ENCODE data around the gene TRMT11. TPM values are rescaled to one million over a fixed set of nuclear protein-coding genes. Genes with fewer than 3 reads are reported as not detected.

TRMT11 gene
- total RNA-seq, 1 donor from 2014 or later = 20.4 TPM

DNA sequence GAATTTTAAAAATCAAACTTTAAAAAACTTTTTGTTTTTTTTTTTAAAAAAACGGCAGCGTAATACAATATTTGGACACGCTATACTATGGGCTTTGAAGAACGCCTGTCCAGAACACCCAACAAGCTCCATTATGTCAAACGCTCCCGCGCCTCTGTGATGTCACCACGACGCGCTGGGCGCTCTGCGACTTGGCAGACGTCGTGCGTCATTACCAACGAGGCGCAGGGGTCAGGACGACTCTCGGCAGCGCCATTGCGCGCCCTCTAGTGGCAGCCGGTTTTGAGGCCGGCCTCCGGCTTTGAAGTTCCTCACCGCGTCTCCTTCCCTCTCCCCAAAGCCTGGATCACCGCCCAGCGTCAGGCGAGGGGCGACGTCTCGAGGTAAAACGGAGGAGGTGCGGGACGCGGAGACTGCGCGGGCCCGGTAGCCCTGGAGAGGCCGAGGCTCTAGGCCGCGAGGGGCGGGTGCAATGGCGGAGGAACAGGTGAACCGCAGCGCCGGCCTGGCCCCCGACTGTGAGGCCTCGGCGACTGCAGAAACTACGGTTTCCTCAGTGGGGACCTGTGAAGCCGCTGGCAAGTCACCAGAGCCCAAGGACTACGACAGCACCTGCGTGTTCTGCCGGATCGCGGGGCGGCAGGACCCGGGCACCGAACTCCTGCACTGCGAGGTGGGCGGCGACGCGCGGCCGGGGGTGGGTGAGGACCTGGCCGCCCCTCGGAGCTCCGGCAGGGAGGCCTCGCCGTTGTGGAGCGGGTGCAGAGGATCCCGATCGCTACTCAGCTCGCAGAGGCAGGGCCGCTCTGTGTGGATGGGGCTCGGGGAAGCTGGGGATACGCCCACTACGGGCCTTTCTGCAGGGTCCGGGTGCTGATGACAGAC lies 29.6 kb upstream of the TRMT11 start, which contains the start of gene HINT3:
Gene HINT3, plus strand, starts transcription at position 265 of the 885 bp plus-strand sequence. Its CDS starts 208 bp downstream, at position 473.
- peaks cover 3% of the 10 kb centered on the region for H3K4me1 Mint-ChIP-seq (ENCODE audit: unreplicated experiment)
- H3K36me3 Mint-ChIP-seq (ENCODE audit: unreplicated experiment) = no peaks in the 10 kb centered on the region
- no peak within 1 kb of the TSS for H3K4me3 Mint-ChIP-seq (ENCODE audit: unreplicated experiment)
- peak; percentile 99 for DNase-seq (ENCODE audit: extremely low spot score, unreplicated experiment)
- no peaks in the 10 kb centered on the region for H3K9me3 Mint-ChIP-seq (ENCODE audit: unreplicated experiment)
- TF ChIP-seq, protein P1, sequence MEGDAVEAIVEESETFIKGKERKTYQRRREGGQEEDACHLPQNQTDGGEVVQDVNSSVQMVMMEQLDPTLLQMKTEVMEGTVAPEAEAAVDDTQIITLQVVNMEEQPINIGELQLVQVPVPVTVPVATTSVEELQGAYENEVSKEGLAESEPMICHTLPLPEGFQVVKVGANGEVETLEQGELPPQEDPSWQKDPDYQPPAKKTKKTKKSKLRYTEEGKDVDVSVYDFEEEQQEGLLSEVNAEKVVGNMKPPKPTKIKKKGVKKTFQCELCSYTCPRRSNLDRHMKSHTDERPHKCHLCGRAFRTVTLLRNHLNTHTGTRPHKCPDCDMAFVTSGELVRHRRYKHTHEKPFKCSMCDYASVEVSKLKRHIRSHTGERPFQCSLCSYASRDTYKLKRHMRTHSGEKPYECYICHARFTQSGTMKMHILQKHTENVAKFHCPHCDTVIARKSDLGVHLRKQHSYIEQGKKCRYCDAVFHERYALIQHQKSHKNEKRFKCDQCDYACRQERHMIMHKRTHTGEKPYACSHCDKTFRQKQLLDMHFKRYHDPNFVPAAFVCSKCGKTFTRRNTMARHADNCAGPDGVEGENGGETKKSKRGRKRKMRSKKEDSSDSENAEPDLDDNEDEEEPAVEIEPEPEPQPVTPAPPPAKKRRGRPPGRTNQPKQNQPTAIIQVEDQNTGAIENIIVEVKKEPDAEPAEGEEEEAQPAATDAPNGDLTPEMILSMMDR (IDR thresholded peaks at IDR 0.05) = peak; percentile 99
- H3K27ac Mint-ChIP-seq (ENCODE audit: unreplicated experiment) = no peak within 1 kb of the TSS
- no peaks in the 10 kb centered on the region for H3K27me3 Mint-ChIP-seq (ENCODE audit: unreplicated experiment)

DNA sequence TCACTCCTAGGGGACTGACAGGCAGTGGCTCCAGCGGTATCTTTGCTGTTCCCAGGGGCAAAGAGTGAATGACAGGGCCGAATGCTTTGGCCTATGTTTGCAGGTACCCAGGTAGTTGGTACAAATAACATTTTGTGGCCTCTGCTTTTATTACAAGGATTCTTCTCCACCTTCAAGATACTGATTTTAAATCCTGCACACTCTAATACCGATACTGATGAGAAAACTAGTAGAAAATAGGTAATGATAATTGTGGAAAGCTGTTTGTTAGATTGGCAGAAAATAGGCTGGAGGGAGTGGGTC lies 29.0 kb upstream of the TRMT11 start:
- no peaks in the 10 kb centered on the region for H3K36me3 Mint-ChIP-seq (ENCODE audit: unreplicated experiment)
- H3K27me3 Mint-ChIP-seq (ENCODE audit: unreplicated experiment) = no peaks in the 10 kb centered on the region
- H3K4me3 Mint-ChIP-seq (ENCODE audit: unreplicated experiment) = no peak overlapping the region
- H3K9me3 Mint-ChIP-seq (ENCODE audit: unreplicated experiment) = no peaks in the 10 kb centered on the region
- TF ChIP-seq, protein P1 (IDR thresholded peaks at IDR 0.05) = no peak
- DNase-seq (ENCODE audit: extremely low spot score, unreplicated experiment) = no peak
- peaks cover 3% of the 10 kb centered on the region for H3K4me1 Mint-ChIP-seq (ENCODE audit: unreplicated experiment)
- no peak overlapping the region for H3K27ac Mint-ChIP-seq (ENCODE audit: unreplicated experiment)

DNA sequence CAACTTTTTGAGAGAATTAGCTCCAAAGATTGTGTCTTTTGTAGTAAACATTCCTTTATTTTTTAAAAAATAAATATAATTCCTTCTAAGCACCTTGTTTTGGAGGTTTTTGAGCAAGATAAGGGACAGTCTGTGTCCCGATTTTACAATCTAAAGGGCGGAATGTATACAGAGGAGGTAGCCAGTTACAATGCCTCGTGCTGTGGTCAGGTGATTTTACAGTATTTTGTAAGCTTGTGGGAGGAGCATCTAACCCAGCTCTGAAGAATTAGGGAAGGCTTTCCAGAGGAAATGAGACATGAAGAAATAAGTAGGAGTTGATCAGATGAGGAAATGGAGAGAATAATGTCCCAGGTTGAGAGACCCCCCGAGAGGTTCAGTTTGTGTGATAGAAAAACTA lies 28.5 kb upstream of the TRMT11 start:
- H3K9me3 Mint-ChIP-seq (ENCODE audit: unreplicated experiment) = no peaks in the 10 kb centered on the region
- TF ChIP-seq, protein P1 (IDR thresholded peaks at IDR 0.05) = no peak
- no peak for DNase-seq (ENCODE audit: extremely low spot score, unreplicated experiment)
- no peak overlapping the region for H3K4me3 Mint-ChIP-seq (ENCODE audit: unreplicated experiment)
- no peaks in the 10 kb centered on the region for H3K27me3 Mint-ChIP-seq (ENCODE audit: unreplicated experiment)
- peaks cover 4% of the 10 kb centered on the region for H3K4me1 Mint-ChIP-seq (ENCODE audit: unreplicated experiment)
- no peak overlapping the region for H3K27ac Mint-ChIP-seq (ENCODE audit: unreplicated experiment)
- H3K36me3 Mint-ChIP-seq (ENCODE audit: unreplicated experiment) = no peaks in the 10 kb centered on the region

DNA sequence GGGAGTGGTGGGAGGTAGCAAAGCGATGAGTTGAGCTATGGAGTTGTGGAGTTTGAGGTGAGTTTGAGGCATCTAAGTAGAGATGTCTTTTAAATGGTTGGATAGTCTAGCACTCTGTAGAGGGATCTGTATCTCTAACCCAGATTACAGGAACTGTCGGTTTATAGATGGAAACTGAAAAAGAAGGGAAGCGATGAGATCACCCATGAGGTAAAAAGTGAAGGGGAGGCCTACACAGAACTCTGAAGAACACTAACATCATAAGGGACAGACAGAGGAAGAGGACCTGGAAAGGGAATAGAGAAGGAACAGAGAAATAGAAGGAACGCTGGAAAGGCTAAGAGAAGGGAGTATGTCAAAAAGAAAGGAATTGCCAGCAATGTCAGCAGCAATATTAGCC lies 27.3 kb upstream of the TRMT11 start:
- H3K9me3 Mint-ChIP-seq (ENCODE audit: unreplicated experiment) = no peaks in the 10 kb centered on the region
- H3K4me1 Mint-ChIP-seq (ENCODE audit: unreplicated experiment) = peaks cover 6% of the 10 kb centered on the region
- H3K36me3 Mint-ChIP-seq (ENCODE audit: unreplicated experiment) = no peaks in the 10 kb centered on the region
- H3K4me3 Mint-ChIP-seq (ENCODE audit: unreplicated experiment) = no peak overlapping the region
- H3K27ac Mint-ChIP-seq (ENCODE audit: unreplicated experiment) = no peak overlapping the region
- DNase-seq (ENCODE audit: extremely low spot score, unreplicated experiment) = no peak
- TF ChIP-seq, protein P1 (IDR thresholded peaks at IDR 0.05) = no peak
- H3K27me3 Mint-ChIP-seq (ENCODE audit: unreplicated experiment) = no peaks in the 10 kb centered on the region

DNA sequence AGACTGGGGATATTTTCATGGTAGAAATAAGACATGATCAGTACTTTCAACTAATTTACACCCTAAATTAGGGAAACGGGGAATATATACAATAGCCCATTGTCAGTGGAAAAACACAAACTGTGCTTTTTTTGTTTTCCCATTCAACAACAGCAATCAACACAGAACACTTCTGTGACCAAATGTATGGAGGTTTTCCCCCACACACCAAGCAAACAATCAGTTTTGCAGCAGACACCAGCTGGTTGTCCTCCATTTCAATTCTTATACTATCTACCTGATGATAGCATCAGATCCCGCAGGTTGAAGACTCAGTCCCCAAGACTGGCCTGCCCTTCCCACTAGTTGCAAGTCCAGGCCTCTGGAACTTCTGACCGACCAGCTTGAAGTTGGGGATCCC lies 25.2 kb upstream of the TRMT11 start:
- no peak overlapping the region for H3K4me3 Mint-ChIP-seq (ENCODE audit: unreplicated experiment)
- H3K9me3 Mint-ChIP-seq (ENCODE audit: unreplicated experiment) = no peaks in the 10 kb centered on the region
- H3K4me1 Mint-ChIP-seq (ENCODE audit: unreplicated experiment) = peaks cover 4% of the 10 kb centered on the region
- TF ChIP-seq, protein P1 (IDR thresholded peaks at IDR 0.05) = no peak
- no peak for DNase-seq (ENCODE audit: extremely low spot score, unreplicated experiment)
- H3K27me3 Mint-ChIP-seq (ENCODE audit: unreplicated experiment) = no peaks in the 10 kb centered on the region
- no peak overlapping the region for H3K27ac Mint-ChIP-seq (ENCODE audit: unreplicated experiment)
- no peaks in the 10 kb centered on the region for H3K36me3 Mint-ChIP-seq (ENCODE audit: unreplicated experiment)
